ENCODE results near the gene GINS2.

Gene GINS2

GRCh38 chr16:85688586-85689284, at the start of gene GINS2:
Gene GINS2 (minus strand): TSS chr16:85688954. CDS start chr16:85688898, 56 bp downstream.
- DNase-seq (ENCODE audit: low read depth), result peak; percentile 69

DNA sequence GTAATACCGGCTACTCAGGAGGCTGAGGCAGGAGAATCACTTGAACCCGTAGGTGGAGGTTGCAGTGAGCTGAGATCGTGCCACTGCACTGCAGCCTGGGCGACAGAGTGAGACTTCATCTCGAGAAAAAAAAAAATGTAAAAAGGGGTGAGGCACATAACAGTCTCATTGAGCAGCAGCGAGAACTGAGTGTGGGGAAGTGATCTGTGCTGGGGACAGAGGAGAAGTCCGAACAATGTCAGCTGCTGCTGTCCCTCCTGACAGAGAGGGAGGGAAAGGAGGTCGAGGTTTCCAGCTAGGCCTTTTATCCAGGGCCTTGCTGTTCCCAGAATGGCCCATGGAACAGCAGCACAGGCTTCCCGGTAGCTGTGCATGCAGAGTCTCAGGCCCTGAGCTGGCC, 48.2 kb upstream of the GINS2 start:
- no peak for DNase-seq (ENCODE audit: low read depth)

GRCh38 chr16:85735946-85736345, 47.2 kb upstream of the GINS2 start:
- no peak for DNase-seq (ENCODE audit: low read depth)

DNA sequence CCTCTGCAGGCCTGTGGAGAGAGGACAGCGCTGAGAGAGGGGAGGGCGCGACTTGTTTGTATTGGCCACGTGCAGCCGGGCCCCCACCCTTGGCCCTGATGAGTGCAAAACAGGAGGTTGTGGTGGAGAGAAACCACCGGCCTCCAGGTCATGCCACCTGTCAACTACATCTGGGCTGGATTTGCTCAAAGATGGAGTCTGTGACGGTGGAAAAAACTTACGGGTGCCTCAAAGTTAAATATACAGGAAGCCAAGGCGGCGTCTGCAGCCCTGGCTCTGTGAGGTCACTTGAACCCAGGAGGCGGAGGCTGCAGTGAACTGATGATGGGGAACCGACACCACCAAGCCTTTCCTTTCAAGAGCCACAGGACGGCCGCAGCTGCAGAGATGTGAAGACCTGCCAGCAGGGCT, 46.5 kb upstream of the GINS2 start:
- no peak for DNase-seq (ENCODE audit: low read depth)

DNA sequence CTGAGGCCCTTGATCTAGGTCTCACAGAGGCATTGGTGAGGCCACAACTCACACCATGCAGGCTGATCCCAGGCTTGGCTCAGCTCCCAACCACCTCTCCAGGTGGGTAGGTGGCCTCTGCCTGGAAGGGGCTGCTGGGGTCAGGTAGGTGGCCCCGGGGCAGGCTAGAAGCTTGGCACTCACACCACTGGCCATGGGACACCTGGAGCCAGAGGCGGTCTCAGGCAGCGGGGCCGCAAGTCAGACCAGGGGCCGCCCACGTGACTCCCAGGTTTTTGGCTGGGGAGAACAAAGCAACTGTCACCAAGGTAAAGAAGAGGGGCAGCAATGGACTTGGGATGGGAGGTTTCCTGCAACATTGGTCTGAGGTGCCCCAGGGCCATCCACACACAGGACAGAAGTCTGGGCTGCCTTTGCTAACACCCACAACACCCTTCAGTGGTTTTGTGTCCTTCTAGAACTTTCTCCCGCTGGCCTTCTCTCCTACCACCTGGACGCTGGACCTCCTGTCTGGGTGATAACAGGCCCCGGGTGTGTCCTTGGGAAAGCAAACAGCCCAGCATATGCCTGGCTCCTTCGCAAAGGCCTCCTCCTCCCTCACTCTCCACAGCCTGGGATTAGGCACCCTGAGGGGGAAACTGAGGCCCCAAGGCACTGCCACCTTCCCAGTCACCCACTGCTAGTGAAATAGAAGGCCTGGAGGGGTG, 45.7 kb upstream of the GINS2 start:
- no peak for DNase-seq (ENCODE audit: low read depth)

GRCh38 chr16:85733839-85734170, 45.1 kb upstream of the GINS2 start:
- DNase-seq (ENCODE audit: low read depth), result no peak

- DNase-seq (ENCODE audit: low read depth), result no peak
These were observed 44.5 kb upstream of the GINS2 start for GRCh38 chr16:85733155-85733838.

- no peak for DNase-seq (ENCODE audit: low read depth)
These were observed 42.4 kb upstream of the GINS2 start for GRCh38 chr16:85731179-85731578.

DNA sequence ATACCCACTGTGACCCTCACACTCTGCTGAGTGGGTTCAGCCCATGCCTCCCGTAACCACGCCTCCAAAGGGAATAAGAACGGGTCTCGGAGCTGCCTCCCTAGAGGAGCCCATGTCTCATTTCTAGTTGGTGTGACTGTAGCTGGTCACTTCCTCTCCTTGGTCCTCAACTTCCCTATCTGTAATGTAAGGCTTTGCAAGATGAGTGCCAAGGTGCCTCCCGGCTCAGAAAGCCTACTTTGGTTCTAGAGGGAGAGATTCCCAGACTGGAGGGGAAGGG, 41.4 kb upstream of the GINS2 start:
- no peak for DNase-seq (ENCODE audit: low read depth)

DNA sequence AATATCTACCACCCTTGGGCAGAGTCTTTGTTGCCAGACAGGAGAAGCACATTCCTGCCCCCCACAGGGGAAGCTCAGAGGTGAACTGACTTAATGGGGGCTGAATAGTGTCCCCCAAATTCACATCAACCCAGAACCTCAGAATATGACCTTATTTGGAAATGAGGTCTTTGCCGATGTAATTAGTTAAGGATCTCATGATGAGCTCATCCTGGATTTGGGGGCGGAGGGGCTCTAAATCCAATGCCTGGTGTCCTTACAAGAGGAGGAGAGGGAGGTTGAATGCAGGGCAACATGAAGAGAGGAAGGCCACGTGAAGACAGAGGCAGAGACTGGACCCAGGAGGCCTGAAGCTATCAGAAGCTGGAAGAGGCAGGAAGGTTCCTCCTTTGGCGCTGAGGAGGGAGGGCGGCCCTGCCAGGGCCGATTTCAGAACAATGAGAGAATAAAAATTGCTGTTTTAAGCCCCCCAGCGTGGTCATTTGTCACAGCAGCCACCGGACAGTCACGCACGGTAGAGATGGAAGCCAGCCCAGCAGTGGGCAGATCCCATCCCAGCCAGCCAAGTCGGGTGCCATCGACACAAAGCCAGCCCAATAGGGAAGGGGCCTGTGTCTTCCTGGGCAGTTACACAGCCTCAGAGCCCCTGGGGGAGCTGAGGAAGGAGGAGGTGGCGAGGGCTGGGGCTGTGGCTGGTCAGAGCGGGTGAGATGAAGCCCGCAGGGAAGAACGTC, 40.9 kb upstream of the GINS2 start:
- no peak for DNase-seq (ENCODE audit: low read depth)

GRCh38 chr16:85728879-85729278, 40.1 kb upstream of the GINS2 start:
- DNase-seq (ENCODE audit: low read depth), result no peak

GRCh38 chr16:85724936-85725335, 36.2 kb upstream of the GINS2 start:
- DNase-seq (ENCODE audit: low read depth), result no peak

DNA sequence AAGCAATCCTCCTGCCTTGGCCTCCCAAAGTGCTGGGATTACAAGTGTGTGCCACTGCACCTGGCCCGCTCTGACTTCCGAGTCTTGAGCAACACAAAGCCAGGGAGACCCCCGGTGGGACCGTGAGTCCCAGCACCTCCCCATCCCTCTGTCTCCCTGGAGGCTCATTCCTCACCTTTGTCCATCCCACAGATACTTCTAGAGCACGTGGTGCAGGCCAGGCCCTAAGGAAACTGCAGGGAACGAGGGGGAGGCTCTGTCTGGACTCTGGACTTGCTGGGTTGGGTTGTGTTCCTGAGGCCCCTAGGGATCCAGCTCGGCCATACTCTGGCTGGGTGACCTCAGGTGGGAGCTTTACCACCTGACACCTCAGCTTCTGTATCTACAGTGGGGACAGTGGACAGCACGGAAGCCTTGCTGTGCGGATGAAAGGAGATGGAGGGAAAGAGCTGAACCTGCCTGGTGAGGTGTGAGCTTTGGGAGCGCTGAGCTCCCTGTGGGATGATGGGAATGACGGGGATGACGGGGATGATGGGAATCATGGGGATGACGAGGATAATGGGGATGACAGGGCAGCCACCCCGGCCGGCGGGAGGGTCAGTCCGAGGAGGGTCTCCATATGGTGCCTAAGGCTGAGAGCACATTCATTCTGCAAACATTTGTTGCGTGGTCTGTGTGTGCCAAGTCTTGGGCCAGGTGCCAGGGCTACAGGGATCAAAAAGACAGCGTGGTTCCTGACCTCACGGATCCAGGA, 35.5 kb upstream of the GINS2 start:
- no peak for DNase-seq (ENCODE audit: low read depth)

- DNase-seq (ENCODE audit: low read depth), result no peak
These were observed 33.6 kb upstream of the GINS2 start for GRCh38 chr16:85722128-85722893.

GRCh38 chr16:85720302-85720637, 31.5 kb upstream of the GINS2 start:
- DNase-seq (ENCODE audit: low read depth), result no peak

DNA sequence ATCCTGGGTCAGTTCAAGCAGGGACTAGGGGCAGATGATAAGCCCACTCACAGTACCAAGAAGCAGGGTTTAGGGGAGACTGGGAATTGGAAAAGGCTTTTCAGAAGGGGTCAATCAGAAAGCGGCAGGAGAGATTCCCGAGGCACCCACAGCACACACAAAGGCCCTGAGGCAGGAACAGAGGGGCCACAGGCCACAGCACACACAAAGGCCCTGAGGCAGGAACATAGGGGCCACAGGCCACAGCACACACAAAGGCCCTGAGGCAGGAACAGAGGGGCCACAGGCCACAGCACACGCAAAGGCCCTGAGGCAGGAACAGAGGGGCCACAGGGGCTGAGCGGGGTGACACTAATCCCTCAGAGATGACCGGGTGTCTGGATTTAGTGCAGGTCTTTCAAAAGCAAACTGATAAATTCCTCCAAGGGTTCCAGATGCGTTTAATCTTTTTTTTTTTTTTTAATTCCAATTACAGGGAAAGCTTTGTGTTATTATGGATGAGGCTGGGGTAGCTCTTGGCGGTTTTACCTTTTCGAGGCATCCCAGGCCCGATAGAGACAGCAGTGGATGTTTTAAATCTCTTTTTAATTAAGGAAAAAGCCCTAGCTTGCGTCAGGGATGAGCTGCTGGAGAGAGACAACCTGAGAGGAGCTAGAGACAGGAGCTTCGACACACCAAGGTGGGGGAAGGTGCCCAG, 31.0 kb upstream of the GINS2 start:
- no peak for DNase-seq (ENCODE audit: low read depth)

DNA sequence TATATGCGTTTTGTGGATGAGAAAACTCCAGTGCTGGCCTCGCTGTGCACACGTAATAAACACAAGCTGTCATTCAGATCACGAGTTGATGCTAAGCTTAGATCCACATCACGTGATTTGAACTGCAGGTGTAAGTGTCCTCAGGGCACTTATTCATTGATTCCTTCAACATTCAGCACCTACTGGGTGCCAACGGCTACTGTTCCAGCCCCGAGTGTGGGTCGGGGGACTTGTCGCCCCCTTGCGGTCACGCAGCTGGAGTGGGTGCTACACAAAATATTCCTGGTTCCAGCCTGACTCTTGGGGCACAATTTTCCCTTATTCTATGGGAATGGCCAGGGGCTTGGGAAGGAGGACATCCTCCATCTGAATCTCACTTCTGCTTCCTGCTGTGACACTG, 29.9 kb upstream of the GINS2 start:
- DNase-seq (ENCODE audit: low read depth), result no peak

GRCh38 chr16:85718153-85718477, 29.4 kb upstream of the GINS2 start:
- DNase-seq (ENCODE audit: low read depth), result no peak

- DNase-seq (ENCODE audit: low read depth), result peak; percentile 35
These were observed 28.8 kb upstream of the GINS2 start for GRCh38 chr16:85717393-85718152.

GRCh38 chr16:85716680-85717038, 27.9 kb upstream of the GINS2 start:
- no peak for DNase-seq (ENCODE audit: low read depth)

All from stimulated activated CD8-positive, alpha-beta memory T cell treated with anti-CD3 and anti-CD28 coated beads, Interleukin-15, amount 100 ng/mL, for 1 hour (primary cell).